ENCODE data around the gene DPH2. TPM values are rescaled to one million over a fixed set of nuclear protein-coding genes. Genes with fewer than 3 reads are reported as not detected.

The DPH2 gene
- total RNA-seq, 2 donors from 2014 or later: 21.4 to 31.0 TPM

GRCh38 chr1:43995984-43996732, 26.3 kb downstream of the DPH2 start:
- Mint-ChIP-seq H3K27ac (no peak overlapping the region), H3K4me1 (ENCODE audit: low read depth) (peaks cover 14% of the 10 kb centered on the region), H3K4me3 (no peak overlapping the region), H3K36me3 (ENCODE audit: insufficient read depth in 2 of 2) (peaks cover under 1 to 2% of the 10 kb centered on the region in 2 donors), H3K9me3 (no peaks in the 10 kb centered on the region), H3K27me3 (ENCODE audit: low read depth) (no peaks in the 10 kb centered on the region)
- ATAC-seq (replicated peaks in 1 of 2) (no peak), DNase-seq (no peak)

GRCh38 chr1:43996733-43997115, 26.9 kb downstream of the DPH2 start:
- DNase-seq (no peak), ATAC-seq (replicated peaks in 1 of 2) (no peak)
- no peak overlapping the region for H3K27ac Mint-ChIP-seq
- no peak overlapping the region for H3K4me3 Mint-ChIP-seq
- H3K27me3 Mint-ChIP-seq (ENCODE audit: low read depth): no peaks in the 10 kb centered on the region
- peaks cover 4 to 5% of the 10 kb centered on the region in 2 donors for H3K36me3 Mint-ChIP-seq (ENCODE audit: insufficient read depth in 2 of 2)
- peaks cover 14% of the 10 kb centered on the region for H3K4me1 Mint-ChIP-seq (ENCODE audit: low read depth)
- no peaks in the 10 kb centered on the region for H3K9me3 Mint-ChIP-seq

GRCh38 chr1:43997295-43997999, 27.6 kb downstream of the DPH2 start:
- Mint-ChIP-seq H3K4me1 (ENCODE audit: low read depth) (peaks cover 7% of the 10 kb centered on the region), H3K9me3 (no peaks in the 10 kb centered on the region), H3K27me3 (ENCODE audit: low read depth) (no peaks in the 10 kb centered on the region), H3K4me3 (no peak overlapping the region), H3K27ac (no peak overlapping the region), H3K36me3 (ENCODE audit: insufficient read depth in 2 of 2) (peaks cover 4 to 5% of the 10 kb centered on the region in 2 donors)
- DNase-seq (no peak), ATAC-seq (replicated peaks in 1 of 2) (no peak)

GRCh38 chr1:43998000-43998378, 28.2 kb downstream of the DPH2 start:
- Mint-ChIP-seq H3K9me3 (no peaks in the 10 kb centered on the region), H3K4me1 (ENCODE audit: low read depth) (peaks cover 5% of the 10 kb centered on the region), H3K27me3 (ENCODE audit: low read depth) (no peaks in the 10 kb centered on the region), H3K27ac (no peak overlapping the region), H3K4me3 (no peak overlapping the region), H3K36me3 (ENCODE audit: insufficient read depth in 2 of 2) (peaks cover 4 to 5% of the 10 kb centered on the region in 2 donors)
- DNase-seq (no peak), ATAC-seq (replicated peaks in 1 of 2) (no peak)

GRCh38 chr1:43999455-43999854, 29.6 kb downstream of the DPH2 start:
- no peak for ATAC-seq (replicated peaks in 1 of 2)
- DNase-seq: no peak
- Mint-ChIP-seq H3K9me3 (no peaks in the 10 kb centered on the region), H3K36me3 (ENCODE audit: insufficient read depth in 2 of 2) (peaks cover 4 to 5% of the 10 kb centered on the region in 2 donors), H3K4me3 (no peak overlapping the region), H3K27ac (no peak overlapping the region), H3K27me3 (ENCODE audit: low read depth) (no peaks in the 10 kb centered on the region), H3K4me1 (ENCODE audit: low read depth) (peaks cover 3% of the 10 kb centered on the region)

- no peaks in the 10 kb centered on the region for H3K9me3 Mint-ChIP-seq
- peaks cover 4 to 5% of the 10 kb centered on the region in 2 donors for H3K36me3 Mint-ChIP-seq (ENCODE audit: insufficient read depth in 2 of 2)
- no peak overlapping the region for H3K4me3 Mint-ChIP-seq
- H3K4me1 Mint-ChIP-seq (ENCODE audit: low read depth): no peaks in the 10 kb centered on the region
- H3K27me3 Mint-ChIP-seq (ENCODE audit: low read depth): no peaks in the 10 kb centered on the region
- H3K27ac Mint-ChIP-seq: no peak overlapping the region
- ATAC-seq (replicated peaks in 1 of 2) (no peak), DNase-seq (no peak)
These were observed 30.4 kb downstream of the DPH2 start for GRCh38 chr1:44000122-44000665.

- H3K27ac Mint-ChIP-seq: no peak overlapping the region
- H3K4me1 Mint-ChIP-seq (ENCODE audit: low read depth): no peaks in the 10 kb centered on the region
These were observed 32.4 kb downstream of the DPH2 start for GRCh38 chr1:44002165-44002564.

GRCh38 chr1:44002606-44003157, 32.9 kb downstream of the DPH2 start:
- Mint-ChIP-seq H3K36me3 (ENCODE audit: insufficient read depth in 2 of 2) (peaks cover 4 to 5% of the 10 kb centered on the region in 2 donors), H3K4me1 (ENCODE audit: low read depth) (no peaks in the 10 kb centered on the region)
- no peak for ATAC-seq (replicated peaks in 1 of 2)

More at GRCh38 chr1:44002165-44002564, 32.4 kb downstream of the DPH2 start:
- H3K9me3 Mint-ChIP-seq: no peaks in the 10 kb centered on the region
- no peaks in the 10 kb centered on the region for H3K27me3 Mint-ChIP-seq (ENCODE audit: low read depth)
- H3K36me3 Mint-ChIP-seq (ENCODE audit: insufficient read depth in 2 of 2): peaks cover 4 to 5% of the 10 kb centered on the region in 2 donors
- no peak overlapping the region for H3K4me3 Mint-ChIP-seq
- ATAC-seq (replicated peaks in 1 of 2): no peak
- no peak for DNase-seq

GRCh38 chr1:44008259-44008658, 38.4 kb downstream of the DPH2 start:
- Mint-ChIP-seq H3K4me1 (ENCODE audit: low read depth) (no peaks in the 10 kb centered on the region), H3K4me3 (no peak overlapping the region), H3K27ac (no peak overlapping the region), H3K27me3 (ENCODE audit: low read depth) (no peaks in the 10 kb centered on the region), H3K9me3 (no peaks in the 10 kb centered on the region), H3K36me3 (ENCODE audit: insufficient read depth in 2 of 2) (peaks cover 0 to 2% of the 10 kb centered on the region in 2 donors)
- DNase-seq: no peak
- no peak for ATAC-seq (replicated peaks in 1 of 2)

More at GRCh38 chr1:44002606-44003157, 32.9 kb downstream of the DPH2 start:
- DNase-seq: no peak
- H3K4me3 Mint-ChIP-seq: no peak overlapping the region
- H3K27ac Mint-ChIP-seq: no peak overlapping the region
- no peaks in the 10 kb centered on the region for H3K27me3 Mint-ChIP-seq (ENCODE audit: low read depth)
- no peaks in the 10 kb centered on the region for H3K9me3 Mint-ChIP-seq

GRCh38 chr1:44010935-44011471, 41.2 kb downstream of the DPH2 start:
- ATAC-seq (replicated peaks in 1 of 2) (no peak), DNase-seq (no peak)
- Mint-ChIP-seq H3K9me3 (no peaks in the 10 kb centered on the region), H3K4me1 (ENCODE audit: low read depth) (peaks cover 15% of the 10 kb centered on the region), H3K4me3 (no peak overlapping the region), H3K27ac (no peak overlapping the region), H3K27me3 (ENCODE audit: low read depth) (no peaks in the 10 kb centered on the region), H3K36me3 (ENCODE audit: insufficient read depth in 2 of 2) (peaks cover 0 to 2% of the 10 kb centered on the region in 2 donors)

GRCh38 chr1:44012404-44012803, 42.6 kb downstream of the DPH2 start:
- Mint-ChIP-seq H3K36me3 (ENCODE audit: insufficient read depth in 2 of 2) (peaks cover 0 to 2% of the 10 kb centered on the region in 2 donors), H3K9me3 (no peaks in the 10 kb centered on the region), H3K27ac (no peak overlapping the region), H3K4me1 (ENCODE audit: low read depth) (peaks cover 15% of the 10 kb centered on the region), H3K4me3 (no peak overlapping the region), H3K27me3 (ENCODE audit: low read depth) (no peaks in the 10 kb centered on the region)
- ATAC-seq (replicated peaks in 1 of 2): no peak
- no peak for DNase-seq

- H3K9me3 Mint-ChIP-seq: no peaks in the 10 kb centered on the region
- H3K4me1 Mint-ChIP-seq (ENCODE audit: low read depth): peaks cover 15% of the 10 kb centered on the region
- no peak overlapping the region for H3K4me3 Mint-ChIP-seq
- H3K27ac Mint-ChIP-seq: no peak overlapping the region
- DNase-seq: no peak
- no peak for ATAC-seq (replicated peaks in 1 of 2)
- H3K36me3 Mint-ChIP-seq (ENCODE audit: insufficient read depth in 2 of 2): peaks cover 1 to 2% of the 10 kb centered on the region in 2 donors
- no peaks in the 10 kb centered on the region for H3K27me3 Mint-ChIP-seq (ENCODE audit: low read depth)
These were observed 43.3 kb downstream of the DPH2 start for GRCh38 chr1:44012941-44013609.

Measured in activated T-cell treated with anti-CD3 and anti-CD28 coated beads, Interleukin-2, amount 50 U/mL, for 72 hours (primary cell).